ENCODE results near the gene SORCS3.

The SORCS3 gene

GRCh38 chr10:105269689-105270088 lies 628.6 kb downstream of the SORCS3 start:
- no peak for DNase-seq

- DNase-seq, result no peak
These were observed 633.5 kb downstream of the SORCS3 start for GRCh38 chr10:105274556-105275070.

GRCh38 chr10:105278439-105278838 lies 637.3 kb downstream of the SORCS3 start:
- no peak for DNase-seq

GRCh38 chr10:105279101-105279500 lies 638.0 kb downstream of the SORCS3 start:
- DNase-seq, result no peak

GRCh38 chr10:105280895-105281294 lies 639.8 kb downstream of the SORCS3 start:
- DNase-seq, result no peak

- DNase-seq, result no peak
These were observed 643.6 kb downstream of the SORCS3 start for GRCh38 chr10:105284476-105285215.

- DNase-seq, result no peak
These were observed 646.9 kb downstream of the SORCS3 start for GRCh38 chr10:105288026-105288425.

GRCh38 chr10:105288613-105289012 lies 647.5 kb downstream of the SORCS3 start:
- DNase-seq, result no peak

GRCh38 chr10:105291571-105291970 lies 650.5 kb downstream of the SORCS3 start:
- DNase-seq, result no peak

- no peak for DNase-seq
These were observed 651.1 kb downstream of the SORCS3 start for GRCh38 chr10:105292236-105292635.

All from CD4-positive, alpha-beta T cell treated with Interleukin-6 for 4 hours (primary cell).